Endothelial cell of umbilical vein (primary cell): ENCODE data around the gene KCNIP3. TPM values are rescaled to one million over a fixed set of nuclear protein-coding genes. Genes with fewer than 3 reads are reported as not detected.

Experiments
- BruUV-seq: library from RNA; stranded (reverse); fragments of 400-500 nt; replicated peaks from 2 replicates; lab custom pipeline; 2021; lab: Mats Ljungman, UMichigan
- CTCF ChIA-PET: fragments of 300-600, 350-600 bp; sonication (Branson Sonifier 250); formaldehyde crosslinking; loops from one replicate; lab custom pipeline; 2021; ENCODE audit warnings: antibody characterized with exemption, inconsistent platforms; lab: Charles Lee
- POLR2A ChIA-PET: fragments of 300-600, 350-600 bp; sonication (Branson Sonifier 250); formaldehyde crosslinking; loops from one replicate; lab custom pipeline; 2021; ENCODE audit warnings: antibody characterized with exemption, inconsistent platforms; lab: Charles Lee
- DNase-seq: peaks from one replicate; pipeline ENCODE4 v3.0.0-alpha.2; 2011; ENCODE audit warnings: low read depth, low spot score
- FAIRE-seq: peaks from 2 replicates; lab custom pipeline; 2011; peaks lifted over from hg19 to GRCh38; lab: Jason Lieb, UNC
- H2AFZ ChIP-seq: 2 replicates; pipeline ENCODE4 v1.6.0; 2012; ENCODE audit warnings: low read depth, low read length, control low read depth, inconsistent platforms
- H3K27ac ChIP-seq: 2 replicates; pipeline ENCODE4 v1.5.1; 2011; ENCODE audit warnings: low read depth, mild to moderate bottlenecking, control low read depth, low read length, moderate library complexity; ENCODE audit not compliant: insufficient read depth
- H3K27me3 ChIP-seq, 2 experiments: 2 replicates each; pipeline versions ENCODE4 v1.6.0 to v1.6.1; 2011; ENCODE audit warnings: low read length in 2 of 2, mixed read lengths in 1 of 2; ENCODE audit not compliant: control insufficient read depth in 2 of 2, insufficient read depth in 2 of 2
- H3K36me3 ChIP-seq, 2 experiments: 2 replicates in 1 of 2; 3 replicates in 1 of 2; pipeline ENCODE4 v1.5.1; 2011; ENCODE audit warnings: low read length in 2 of 2, mild to moderate bottlenecking in 1 of 2, moderate library complexity in 1 of 2; ENCODE audit not compliant: control insufficient read depth in 2 of 2, insufficient read depth in 2 of 2; ENCODE audit errors: extremely low read depth in 1 of 2
- H3K4me1 ChIP-seq: 3 replicates; pipeline ENCODE4 v1.5.1; 2011; ENCODE audit warnings: mild to moderate bottlenecking, low read length; ENCODE audit not compliant: control insufficient read depth, insufficient read depth; ENCODE audit errors: extremely low read depth
- H3K4me2 ChIP-seq: 2 replicates; pipeline ENCODE4 v1.6.1; 2011; ENCODE audit warnings: low read length, control low read depth, mixed read lengths; ENCODE audit not compliant: insufficient read depth
- H3K4me3 ChIP-seq, 3 experiments: fragments of 200-600 bp in 1 of 3; sonication (generic), shearing (Covaris generic) in 1 of 3; replicated peaks in 1 of 3; 2 replicates each; pipeline ENCODE4 v1.5.1; 2011 to 2016; ENCODE audit warnings: control low read depth in 3 of 3, low read length in 3 of 3, mild to moderate bottlenecking in 2 of 3, inconsistent platforms in 1 of 3, low read depth in 1 of 3, moderate library complexity in 1 of 3; ENCODE audit not compliant: insufficient read depth in 1 of 3
- H3K79me2 ChIP-seq: 2 replicates; pipeline ENCODE4 v1.6.0; 2012; ENCODE audit warnings: low read length, inconsistent platforms; ENCODE audit not compliant: control insufficient read depth, insufficient read depth
- H3K9ac ChIP-seq: replicated peaks from 2 replicates; pipeline ENCODE3; 2011; ENCODE audit warnings: low read length, control low read depth; ENCODE audit not compliant: insufficient read depth; ENCODE audit errors: extremely low read depth
- H3K9me1 ChIP-seq: replicated peaks from 3 replicates; pipeline ENCODE4 v1.6.0; 2011; ENCODE audit warnings: mild to moderate bottlenecking, low read length; ENCODE audit not compliant: control insufficient read depth, insufficient read depth; ENCODE audit errors: extremely low read depth
- H3K9me3 ChIP-seq: replicated peaks from 2 replicates; pipeline ENCODE4 v1.5.1; 2012; ENCODE audit warnings: low read length, inconsistent platforms; ENCODE audit not compliant: control insufficient read depth, insufficient read depth
- H4K20me1 ChIP-seq: replicated peaks from 2 replicates; pipeline ENCODE3; 2011; ENCODE audit warnings: mild to moderate bottlenecking, low read length; ENCODE audit not compliant: control insufficient read depth, insufficient read depth; ENCODE audit errors: extremely low read depth
- CTCF ChIP-seq, 2 donors: IDR thresholded peaks; 1 replicate in 1 of 2; 2 replicates in 1 of 2; pipeline ENCODE4 v1.5.1; 2011; ENCODE audit warnings: low read length in 2 of 2, mild to moderate bottlenecking in 2 of 2, moderate library complexity in 2 of 2, control low read depth in 1 of 2, inconsistent platforms in 1 of 2, low read depth in 1 of 2; ENCODE audit not compliant: insufficient read depth in 1 of 2; ENCODE audit errors: extremely low read depth in 1 of 2
- EZH2 ChIP-seq: IDR thresholded peaks from 2 replicates; pipeline ENCODE4 v1.6.1; 2012; ENCODE audit warnings: borderline replicate concordance, low read depth, mild to moderate bottlenecking, moderate library complexity, low read length, inconsistent platforms; ENCODE audit not compliant: severe bottlenecking
- FOS ChIP-seq: IDR thresholded peaks from 2 replicates; pipeline ENCODE4 v1.6.1; 2011; ENCODE audit warnings: mild to moderate bottlenecking, low read length, moderate library complexity, borderline replicate concordance; ENCODE audit not compliant: insufficient read depth
- GATA2 ChIP-seq: IDR thresholded peaks from 2 replicates; pipeline ENCODE4 v1.7.0; 2011; ENCODE audit warnings: low read depth, mild to moderate bottlenecking, moderate library complexity, mixed read lengths, low read length; ENCODE audit not compliant: insufficient read length, insufficient read depth
- JUN ChIP-seq: IDR thresholded peaks from 2 replicates; pipeline ENCODE4 v1.6.1; 2011; ENCODE audit warnings: borderline replicate concordance, low read depth; ENCODE audit not compliant: insufficient read length, insufficient read depth
- MAX ChIP-seq: IDR thresholded peaks from 2 replicates; pipeline ENCODE4 v1.6.1; 2011; ENCODE audit not compliant: insufficient read depth, insufficient read length
- MYC ChIP-seq: IDR thresholded peaks from one replicate; pipeline ENCODE4 v1.6.1; 2011; ENCODE audit warnings: mild to moderate bottlenecking, low read depth, low read length
- POLR2A ChIP-seq: IDR thresholded peaks from 2 replicates; pipeline ENCODE4 v1.6.1; 2012; ENCODE audit warnings: low read depth, mild to moderate bottlenecking, control low read depth, low read length
- POLR2AphosphoS5 ChIP-seq: IDR thresholded peaks from 2 replicates; pipeline ENCODE4 v1.6.1; 2012; ENCODE audit warnings: low read depth, mild to moderate bottlenecking, control low read depth, low read length, moderate library complexity; ENCODE audit not compliant: insufficient read depth
- dilution Hi-C: fragments of 300-500 bp; cut with MboI; formaldehyde crosslinking; loops from one replicate; pipeline ENCODE4 v1.15.0; 2019; ENCODE audit warnings: low sequenced_read_pairs; ENCODE audit not compliant: extremely low pct_ligation_motif_present
- intact Hi-C: fragments of 100-400 bp; cut with micrococcal nuclease; formaldehyde crosslinking; loops from one replicate; pipeline ENCODE4 v1.10.0; 2022
- polyA plus RNA-seq, 4 experiments: library from polyadenylated mRNA; depleted of rRNA in 3 of 4; stranded (reverse) in 3 of 4; unstranded in 1 of 4; fragments of >200 nt; gene quantifications; 2 replicates each; pipeline versions ENCODE4 v1.2.1 to v1.2.3, GENCODE V29; 2011 to 2012; ENCODE audit warnings: missing spikeins in 1 of 4
- total RNA-seq: library from RNA; stranded (reverse); gene quantifications from 2 replicates; pipeline ENCODE4 v1.2.3, GENCODE V29; 2021

KCNIP3 gene
- total and polyA plus RNA-seq, 2 donors (not counting 3 experiments of a cell fraction or from before 2014, with no cell fraction given), result 0.12 to 0.62 TPM

- Histone ChIP-seq H3K27ac (no peak overlapping the region), H3K79me2 (no peaks in the 10 kb centered on the region), H3K4me2 (no peak overlapping the region), H3K4me1 (no peaks in the 10 kb centered on the region), H3K9me3 (no peaks in the 10 kb centered on the region), H3K36me3 (no peaks in the 10 kb centered on the region), H2AFZ (no peak overlapping the region), H4K20me1 (no peaks in the 10 kb centered on the region), H3K27me3 (no peaks in the 10 kb centered on the region), H3K9me1 (no peaks in the 10 kb centered on the region), H3K4me3 (no peak overlapping the region), H3K9ac (no peak overlapping the region)
- DNase-seq (no peak), FAIRE-seq (no peak)
- CTCF ChIA-PET, result no interaction called here
- BruUV-seq, result no TSS peak
- POLR2A ChIA-PET, result no interaction called here
- intact Hi-C loops, result no loop called here
- TF ChIP-seq FOS, result no peak
- dilution Hi-C loops, result no loop called here
Measured at GRCh38 chr2:95266781-95267430, 30.2 kb upstream of the KCNIP3 start.

- dilution Hi-C loops (no loop called here), intact Hi-C loops (no loop called here)
- no peak for DNase-seq
- H3K27ac ChIP-seq, result no peak overlapping the region
- no peaks in the 10 kb centered on the region for H3K4me1 ChIP-seq
- H4K20me1 ChIP-seq, result no peaks in the 10 kb centered on the region
- no peak for FAIRE-seq
- CTCF ChIA-PET, result no interaction called here
- no peak overlapping the region for H3K9ac ChIP-seq
- no peaks in the 10 kb centered on the region for H3K36me3 ChIP-seq
- BruUV-seq, result no TSS peak
- no peak overlapping the region for H3K4me3 ChIP-seq
- TF ChIP-seq GATA2 (no peak), MAX (no peak), JUN (no peak), MYC (no peak), POLR2A (no peak), EZH2 (no peak), FOS (no peak), POLR2AphosphoS5 (no peak), CTCF (IDR thresholded peaks at IDR 0.05; ENCODE audit: extremely low read depth in 1 of 2, insufficient read depth in 1 of 2, low read depth in 1 of 2, low read length in 2 of 2) (no peak)
- H3K9me1 ChIP-seq, result no peaks in the 10 kb centered on the region
- H3K27me3 ChIP-seq, result no peaks in the 10 kb centered on the region
- H3K79me2 ChIP-seq, result no peaks in the 10 kb centered on the region
- H2AFZ ChIP-seq, result no peak overlapping the region
- no peaks in the 10 kb centered on the region for H3K9me3 ChIP-seq
- POLR2A ChIA-PET, result no interaction called here
- no peak overlapping the region for H3K4me2 ChIP-seq
Measured at GRCh38 chr2:95267458-95268210, 29.5 kb upstream of the KCNIP3 start.
